RKO (cell line): ENCODE results near the gene CFAP61.
A peak's percentile ranks its signal among the peaks of the same experiment; 100 is the strongest.
"Not testable (repeated sequence)": the region's sequence is repeated elsewhere in the genome, so short reads cannot be mapped to it uniquely, and the experiment has no call there.

ENCODE experiments used
- DNase-seq: peaks from one replicate; pipeline ENCODE4 v3.0.0-alpha.2; 2016; ENCODE audit warnings: low spot score

The CFAP61 gene

DNA sequence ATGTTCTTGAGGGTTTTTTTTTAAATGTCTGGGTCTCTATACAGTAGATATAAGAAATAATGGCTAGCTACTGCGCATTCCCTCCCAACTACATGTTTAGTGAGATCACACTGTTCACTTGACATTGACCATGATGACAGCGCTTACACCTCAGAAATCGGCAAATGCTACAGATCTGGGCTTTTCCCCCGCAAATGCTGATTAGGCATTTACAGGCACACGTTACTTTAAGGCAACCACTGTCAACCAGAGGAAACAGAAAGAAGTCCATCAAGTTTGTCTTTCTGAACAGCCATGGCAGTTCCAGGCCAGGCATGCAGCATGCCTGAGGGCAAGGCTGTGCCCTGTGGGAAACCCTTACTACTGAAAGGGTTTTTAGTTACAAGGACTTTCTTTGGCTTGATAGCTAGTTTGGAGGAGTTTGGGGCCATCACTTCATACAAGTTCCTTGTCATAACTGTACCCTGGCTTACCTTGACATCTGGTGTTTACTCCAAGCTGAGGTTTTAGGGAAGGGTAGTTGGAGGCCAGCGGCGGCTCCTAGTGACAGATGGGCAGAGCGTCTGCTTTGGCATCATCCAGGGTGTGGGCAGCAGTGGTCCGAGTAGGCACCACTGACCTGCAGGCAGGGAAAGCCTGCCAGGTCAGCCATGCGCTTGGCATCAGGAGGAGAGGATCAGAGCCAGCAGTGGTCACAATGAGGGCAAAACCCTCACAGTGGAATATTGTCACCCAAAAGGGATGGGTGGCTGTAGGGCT is 43.0 kb downstream of the CFAP61 start:
- DNase-seq, result no peak

DNA sequence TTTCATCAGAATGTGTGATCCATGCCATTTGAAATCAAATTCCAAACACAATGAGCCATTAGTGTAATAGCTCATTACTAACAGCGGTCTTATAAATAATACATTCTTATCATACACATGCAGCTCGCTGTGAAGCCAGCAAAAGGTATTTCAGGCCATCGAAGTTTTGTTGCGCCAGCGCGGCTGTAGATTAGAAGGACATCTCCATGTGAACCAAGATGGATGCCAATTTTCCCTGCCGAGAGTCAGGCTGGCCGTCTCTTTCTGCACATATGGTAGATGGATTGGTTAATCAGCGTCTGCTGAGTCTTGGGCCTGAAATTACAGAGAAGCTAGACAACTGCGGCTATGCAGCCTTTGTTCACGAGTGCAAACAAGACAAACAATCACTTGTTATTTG is 44.1 kb downstream of the CFAP61 start:
- no peak for DNase-seq

DNA sequence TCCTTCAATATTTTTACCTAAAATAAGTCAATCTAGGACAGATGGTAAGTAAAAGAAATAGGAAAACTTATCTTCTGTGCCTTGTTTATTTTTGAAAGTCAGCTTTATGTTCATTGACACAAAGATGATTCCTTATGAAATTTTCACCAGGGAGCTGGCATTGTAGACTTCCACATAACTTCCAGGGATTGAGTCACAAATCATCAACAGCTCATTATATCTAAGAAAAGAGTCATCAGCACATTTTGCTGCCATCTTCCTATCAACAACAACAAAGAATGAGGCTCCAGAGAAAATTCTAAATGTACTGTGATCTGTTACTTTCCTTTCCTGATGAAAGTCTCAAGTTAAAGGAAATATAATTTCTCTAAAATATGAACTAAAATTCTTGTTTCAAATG is 48.5 kb downstream of the CFAP61 start:
- DNase-seq, result no peak

DNA sequence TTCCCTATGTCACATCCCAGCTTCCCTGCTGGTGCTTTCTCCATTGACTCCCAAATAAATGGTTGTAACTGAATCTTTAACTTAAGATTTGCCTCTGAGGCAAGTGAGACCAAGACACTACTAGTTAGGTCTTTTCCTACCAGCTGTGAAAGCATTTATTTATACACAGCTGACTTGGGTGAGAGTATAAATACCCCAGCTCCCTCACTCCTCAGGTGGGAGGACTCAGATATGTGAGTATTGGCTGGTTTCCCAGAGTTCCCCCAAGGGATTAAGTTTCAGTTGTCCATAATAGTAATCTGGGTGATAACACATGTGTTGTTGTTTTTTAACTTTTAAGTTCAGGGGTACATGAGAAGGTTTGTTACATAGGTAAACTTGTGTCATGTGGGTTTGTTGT is 49.8 kb downstream of the CFAP61 start:
- no peak for DNase-seq

DNA sequence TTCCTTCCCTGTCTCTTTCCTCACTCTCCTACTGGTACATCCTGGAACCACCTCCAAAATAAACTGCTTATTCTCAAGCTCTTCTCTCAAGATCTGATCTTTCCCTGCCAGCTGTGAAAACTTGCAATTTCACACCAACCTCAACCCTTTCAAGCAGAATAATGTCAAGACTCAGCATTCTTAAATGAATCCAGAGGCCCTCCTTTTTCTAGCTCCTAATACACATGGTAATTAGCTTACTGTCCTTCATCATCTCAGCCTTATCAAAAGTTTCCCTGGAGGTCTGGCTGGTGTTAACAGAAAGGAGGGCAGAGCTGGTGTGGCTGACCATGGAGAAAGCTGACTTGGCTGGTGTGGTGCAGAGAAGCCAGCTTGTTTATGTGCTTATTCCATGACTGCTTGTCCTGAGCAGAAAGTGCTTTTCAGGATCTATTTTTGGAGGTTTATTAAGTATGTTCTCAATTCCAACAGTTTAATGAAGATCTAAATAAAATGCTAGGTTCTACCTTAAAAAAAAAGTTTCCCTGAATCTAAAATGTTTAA is 50.5 kb downstream of the CFAP61 start:
- DNase-seq, result no peak

DNA sequence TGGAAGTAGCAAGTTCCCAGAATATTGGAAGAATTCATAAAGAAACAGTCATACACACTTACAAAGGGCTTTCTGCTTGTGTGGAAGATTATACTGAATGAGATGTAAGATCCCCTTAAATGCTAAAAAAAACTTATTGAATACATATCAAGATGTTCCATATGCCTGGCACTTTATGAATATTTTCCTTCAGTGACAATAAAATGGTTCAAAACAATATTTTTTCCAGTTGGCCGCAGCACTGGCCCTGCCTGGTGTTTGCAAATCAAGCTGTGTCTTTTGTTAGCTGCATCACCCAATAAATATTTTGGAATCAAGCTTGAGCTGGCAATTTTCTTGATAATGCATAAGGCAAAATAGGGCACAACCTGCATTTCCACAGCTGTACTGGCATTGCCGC is 51.2 kb downstream of the CFAP61 start:
- no peak for DNase-seq

DNA sequence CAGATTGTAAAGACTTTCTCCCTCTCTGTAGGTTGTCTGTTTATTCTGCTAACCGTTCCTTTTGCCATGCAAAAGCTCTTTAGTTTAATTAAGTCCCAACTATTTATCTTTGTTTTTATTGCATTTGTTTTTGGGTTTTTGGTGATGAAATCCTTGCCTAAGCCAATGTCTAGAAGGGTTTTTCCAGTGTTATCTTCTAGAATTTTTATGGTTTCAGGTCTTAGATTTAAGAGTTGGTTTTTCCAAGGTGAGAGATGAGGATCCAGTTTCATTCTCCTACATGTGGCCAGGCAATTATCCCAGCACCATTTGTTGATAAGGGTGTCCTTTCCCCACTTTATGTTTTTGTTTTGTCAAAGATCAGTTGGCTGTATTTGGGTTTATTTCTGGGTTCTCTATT is 70.9 kb downstream of the CFAP61 start:
- not testable (repeated sequence) for DNase-seq

DNA sequence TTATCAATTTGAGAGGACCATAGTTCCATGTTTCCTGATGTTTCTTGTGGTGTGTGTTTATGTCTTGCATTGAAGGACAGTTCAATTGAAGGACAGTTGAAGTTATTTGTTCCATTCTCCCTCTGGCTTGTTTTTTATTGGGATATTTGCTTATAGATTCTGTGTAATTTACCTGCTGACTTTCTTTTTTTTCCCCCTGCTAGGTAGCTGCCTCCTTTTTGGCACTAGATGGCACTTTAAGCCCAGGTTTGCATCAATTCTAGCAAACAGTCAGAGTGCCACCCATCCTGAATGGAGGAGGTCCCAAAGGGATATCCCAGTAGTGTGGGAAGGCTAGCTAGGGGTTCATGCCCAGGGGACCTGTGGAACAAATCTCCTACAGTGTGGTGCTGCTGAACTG is 78.1 kb downstream of the CFAP61 start:
- peak; percentile 48 for DNase-seq

DNA sequence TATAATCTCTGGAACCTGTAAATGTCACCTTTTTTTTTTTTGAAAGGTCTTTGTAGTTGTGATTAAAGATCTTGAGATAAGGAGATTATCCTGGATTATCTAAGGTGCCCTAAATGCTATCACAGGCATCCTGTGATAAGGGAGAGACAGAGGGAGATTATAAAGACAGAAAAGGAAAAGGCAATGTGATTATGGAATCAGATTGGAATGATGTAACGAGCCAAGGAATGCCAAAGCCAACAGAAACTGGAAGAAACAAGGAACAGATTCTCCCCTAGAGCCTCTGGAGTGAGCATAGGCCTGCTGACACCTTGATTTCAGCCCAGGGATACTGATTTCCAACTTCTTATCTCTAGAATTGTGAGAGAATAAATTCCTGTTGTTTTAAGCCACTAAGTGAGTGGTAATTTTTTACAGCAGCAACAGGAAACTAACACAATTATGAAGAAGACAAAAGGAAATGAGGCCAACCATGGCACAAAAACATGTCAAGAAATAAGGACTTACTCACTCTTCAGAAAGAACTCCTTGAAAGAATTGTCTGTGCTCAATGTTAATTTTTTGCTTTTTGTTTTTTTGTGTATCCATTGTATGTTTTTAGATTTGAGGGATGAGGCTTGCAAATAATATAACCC is 82.7 kb downstream of the CFAP61 start:
- DNase-seq, result no peak

DNA sequence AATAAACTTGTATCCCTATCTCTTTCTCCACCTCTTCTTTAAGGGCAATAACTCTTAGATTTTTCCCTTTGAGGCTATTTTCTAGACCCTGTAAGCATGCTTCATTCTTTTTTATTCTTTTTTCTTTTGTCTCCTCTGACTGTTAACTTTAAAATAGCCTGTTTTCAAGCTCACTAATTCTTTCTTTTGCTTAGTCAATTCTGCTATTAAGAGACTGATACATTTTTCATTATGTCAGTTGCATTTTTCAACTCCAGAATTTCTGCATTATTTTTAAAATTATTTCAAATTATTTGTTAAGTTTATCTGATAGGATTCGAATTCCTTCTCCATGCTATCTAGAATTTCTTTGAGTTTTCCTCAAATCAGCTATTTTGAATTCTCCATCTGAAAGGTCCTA is 84.0 kb downstream of the CFAP61 start:
- DNase-seq, result no peak

DNA sequence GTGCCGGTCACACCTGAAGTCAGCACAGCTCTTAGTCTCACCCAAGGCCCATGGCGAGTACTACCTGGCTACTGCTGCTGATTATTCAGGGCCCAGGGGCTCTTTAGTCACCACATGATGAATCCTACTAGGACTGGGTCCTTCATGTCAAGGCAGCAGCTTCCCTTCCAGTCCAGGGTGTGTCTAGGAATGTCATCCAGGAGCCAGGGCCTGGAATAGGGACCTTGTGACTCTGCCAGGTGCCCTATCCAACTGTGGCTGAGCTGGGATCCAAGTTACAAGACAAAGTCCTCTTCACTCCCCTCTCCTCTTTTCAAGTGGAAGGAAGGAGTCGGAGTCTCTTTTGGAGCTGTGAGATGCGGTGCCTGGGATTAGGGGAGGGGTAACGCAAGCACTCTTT is 85.5 kb downstream of the CFAP61 start:
- DNase-seq, result no peak

DNA sequence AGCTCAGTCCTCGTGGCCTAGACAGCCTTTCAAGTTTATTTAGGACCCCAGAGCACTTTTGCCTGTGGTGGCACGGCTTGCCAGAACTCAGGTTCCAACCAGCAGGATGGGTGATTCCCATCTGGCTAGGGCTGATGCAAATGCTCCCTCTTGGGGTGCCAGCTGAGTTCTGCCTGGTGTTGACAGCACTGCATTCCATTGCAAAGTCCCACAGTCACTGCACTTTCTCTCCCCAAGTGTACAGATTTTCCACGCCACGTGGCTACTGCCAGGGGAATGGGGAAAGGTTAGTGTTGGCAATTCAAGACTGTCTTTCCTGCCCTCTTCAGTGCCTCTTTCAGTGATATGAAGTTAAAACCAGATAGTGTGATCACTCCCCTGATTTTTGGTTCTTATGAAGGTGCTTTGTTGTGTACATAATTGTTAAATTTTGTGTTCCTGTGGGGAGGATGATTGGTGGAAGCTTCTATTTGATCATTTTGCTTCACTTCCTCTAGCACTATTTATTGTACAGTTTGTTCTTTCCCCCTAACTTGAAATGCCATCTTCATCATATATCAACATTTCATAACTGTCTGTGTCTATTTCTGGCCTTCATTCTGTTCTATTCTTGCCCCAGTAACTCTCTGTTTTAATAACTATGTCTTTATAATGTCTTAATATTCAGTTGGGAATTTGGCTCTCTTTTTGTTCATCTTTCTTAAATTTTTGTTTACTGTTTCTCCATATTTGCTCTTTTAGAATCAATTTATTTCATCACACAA is 86.2 kb downstream of the CFAP61 start:
- no peak for DNase-seq

DNA sequence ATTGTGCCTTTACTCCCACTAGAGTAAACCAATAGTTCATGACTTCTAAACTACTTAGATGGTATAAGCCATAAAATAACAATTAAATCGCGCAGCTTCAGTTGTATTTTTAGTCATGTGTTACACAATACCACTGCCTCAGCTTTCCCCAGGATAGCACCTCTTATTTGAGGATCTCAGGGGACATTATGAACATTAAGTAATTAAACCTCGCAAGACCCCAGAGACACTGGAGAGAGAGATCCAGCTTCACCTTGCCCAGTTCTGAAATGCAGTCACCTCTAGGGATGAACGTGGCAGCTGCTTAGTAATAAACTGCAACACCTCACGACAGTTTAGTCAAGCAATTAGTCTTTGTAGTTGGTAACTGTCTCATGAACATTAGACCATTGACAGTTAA is 87.1 kb downstream of the CFAP61 start:
- no peak for DNase-seq

DNA sequence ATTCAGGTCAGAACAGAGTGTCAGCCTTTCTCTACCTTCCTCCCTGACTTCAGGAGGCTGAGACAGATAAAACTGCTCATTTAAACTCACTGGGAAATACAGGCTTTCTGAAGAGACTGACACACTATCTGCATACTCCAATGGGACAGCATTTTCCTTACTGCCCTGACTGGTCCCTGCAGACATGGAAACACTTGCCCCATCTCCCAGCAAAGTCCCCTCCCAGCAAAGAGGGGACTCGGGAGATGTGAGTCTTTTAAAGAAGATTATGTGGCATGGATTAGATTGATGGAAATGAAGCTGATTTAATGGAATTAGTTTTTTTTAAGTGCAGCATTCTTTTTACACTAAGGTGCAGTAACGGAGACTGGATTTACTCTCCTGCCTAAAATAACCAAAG is 90.8 kb downstream of the CFAP61 start:
- DNase-seq, result no peak

DNA sequence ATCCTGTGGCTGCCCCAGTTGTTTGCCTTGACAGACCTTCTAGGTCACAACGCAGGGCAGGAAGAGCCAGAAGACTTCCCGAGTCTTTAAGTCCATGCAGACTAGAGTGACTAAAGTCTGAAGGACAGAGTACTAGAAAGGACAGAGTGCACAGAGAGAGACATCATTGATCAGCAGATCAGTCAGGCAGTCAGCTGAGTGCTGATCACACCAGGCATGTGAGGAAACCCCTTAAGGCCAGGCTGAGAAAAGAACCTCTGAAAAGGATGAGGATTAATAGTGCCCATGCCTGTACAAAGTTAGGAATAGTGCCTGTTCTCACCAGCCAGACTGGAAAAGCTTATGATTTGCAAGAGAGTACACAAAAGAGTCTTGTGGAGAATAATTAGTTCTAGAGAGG is 91.3 kb downstream of the CFAP61 start:
- no peak for DNase-seq

DNA sequence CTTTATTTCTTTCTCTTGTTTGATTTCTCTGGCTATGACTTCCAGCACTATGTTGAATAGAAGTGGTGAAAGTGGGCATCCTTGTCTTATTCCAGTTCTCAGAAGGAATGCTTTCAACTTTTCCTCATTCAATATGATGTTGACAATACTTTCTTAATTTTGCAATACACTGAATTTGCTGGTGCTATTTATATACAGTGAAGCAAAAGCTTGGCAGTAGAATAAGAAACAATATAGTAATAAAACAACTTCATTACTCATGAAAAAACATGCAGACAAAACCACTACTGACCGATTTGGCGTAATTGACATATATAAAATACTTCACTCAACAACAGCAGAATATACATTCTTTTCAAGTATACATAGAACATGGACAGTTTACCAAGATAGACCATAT is 96.4 kb downstream of the CFAP61 start:
- no peak for DNase-seq

DNA sequence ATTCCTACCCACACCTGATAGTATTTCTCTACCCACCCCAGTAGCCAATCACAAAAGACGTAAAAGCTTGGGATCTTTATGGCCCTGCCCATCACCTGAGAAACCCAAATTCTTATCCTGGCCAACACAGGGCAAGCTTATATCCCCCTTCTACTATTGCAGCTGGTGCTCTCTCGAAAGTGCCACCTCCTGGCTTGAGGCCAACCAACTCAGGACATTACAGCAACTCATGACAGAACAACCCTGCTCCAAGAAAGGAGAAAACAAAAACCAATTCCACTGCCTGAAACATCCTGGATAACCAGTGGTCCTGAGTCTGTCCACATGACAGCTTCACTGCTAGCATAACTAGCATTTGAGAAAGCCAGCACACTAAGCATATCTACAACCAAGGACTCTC is 97.9 kb downstream of the CFAP61 start:
- no peak for DNase-seq

DNA sequence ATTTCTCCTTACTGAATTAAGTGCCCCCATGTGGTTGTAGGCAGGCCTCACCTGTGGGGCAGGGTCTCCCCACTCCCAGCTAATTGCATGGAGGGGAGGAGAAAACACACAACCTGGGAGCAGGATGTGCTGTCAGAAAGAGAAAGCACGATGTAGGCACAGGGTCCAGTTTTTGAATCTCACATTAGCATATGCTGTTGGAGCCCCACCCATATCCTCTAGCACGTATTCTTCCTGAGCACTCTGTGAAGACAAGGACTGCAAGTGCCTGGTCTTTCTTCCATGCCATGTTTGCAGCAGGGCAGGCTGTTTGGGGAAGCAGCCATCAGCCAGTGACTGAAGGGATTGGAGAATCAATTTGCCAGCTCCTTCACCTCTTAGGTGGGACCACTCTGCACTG is 108.2 kb downstream of the CFAP61 start:
- no peak for DNase-seq

DNA sequence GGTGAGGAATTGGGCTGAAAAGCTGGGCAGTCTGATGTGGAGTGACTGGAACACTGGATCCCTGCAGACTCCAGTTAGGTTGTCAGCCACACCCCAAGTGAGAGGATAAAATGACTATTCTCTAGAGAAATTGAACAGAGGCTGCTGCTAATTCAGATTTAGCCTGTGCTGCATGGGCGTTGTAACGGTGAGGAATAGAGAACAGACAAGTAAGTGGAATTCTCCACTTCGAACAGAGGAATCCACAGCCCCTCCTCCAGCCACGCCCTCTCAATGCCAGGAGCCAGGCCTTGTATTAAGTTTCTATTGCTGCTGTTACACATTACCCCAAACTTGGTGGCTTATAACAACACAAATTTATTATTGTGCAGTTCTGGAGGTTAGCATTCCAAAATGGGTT is 109.3 kb downstream of the CFAP61 start:
- no peak for DNase-seq

DNA sequence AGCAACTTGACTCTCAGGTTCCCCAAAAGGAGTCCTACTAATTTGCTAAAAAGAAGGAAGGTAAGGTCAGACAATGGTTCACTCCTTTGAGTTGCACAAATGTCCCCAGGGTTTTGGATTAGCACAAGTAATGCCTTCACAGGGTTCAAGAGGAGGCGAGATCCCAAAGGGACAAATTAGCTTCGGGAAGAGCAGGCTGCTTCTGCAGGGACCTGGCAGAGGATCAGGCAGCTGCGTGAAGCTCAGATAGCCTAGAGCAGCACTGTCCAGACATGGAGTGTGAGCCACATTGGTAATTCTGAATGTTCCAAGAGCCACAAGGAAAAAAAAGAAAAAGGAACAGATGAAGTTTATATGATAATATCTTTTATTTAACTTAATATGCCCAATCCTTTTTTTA is 115.4 kb downstream of the CFAP61 start:
- DNase-seq, result no peak

DNA sequence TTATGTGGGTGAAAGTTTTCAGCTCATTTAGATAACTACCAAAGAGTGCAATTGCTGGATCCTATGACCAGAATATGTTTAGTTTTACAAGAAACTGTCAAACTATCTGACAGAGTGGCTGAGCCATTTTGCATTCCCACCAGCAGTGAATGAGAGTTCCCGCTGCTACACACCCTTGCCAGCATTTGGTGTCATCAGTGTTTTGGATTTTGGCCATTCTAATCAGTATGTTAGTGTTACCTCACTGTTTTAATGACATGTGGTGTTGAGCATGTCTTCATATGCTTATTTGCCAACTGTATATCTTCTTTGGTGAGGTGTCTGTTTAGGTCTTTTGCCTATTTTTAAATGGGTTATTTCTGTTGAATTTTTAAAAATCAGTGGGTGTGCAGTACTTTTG is 120.9 kb downstream of the CFAP61 start:
- no peak for DNase-seq

DNA sequence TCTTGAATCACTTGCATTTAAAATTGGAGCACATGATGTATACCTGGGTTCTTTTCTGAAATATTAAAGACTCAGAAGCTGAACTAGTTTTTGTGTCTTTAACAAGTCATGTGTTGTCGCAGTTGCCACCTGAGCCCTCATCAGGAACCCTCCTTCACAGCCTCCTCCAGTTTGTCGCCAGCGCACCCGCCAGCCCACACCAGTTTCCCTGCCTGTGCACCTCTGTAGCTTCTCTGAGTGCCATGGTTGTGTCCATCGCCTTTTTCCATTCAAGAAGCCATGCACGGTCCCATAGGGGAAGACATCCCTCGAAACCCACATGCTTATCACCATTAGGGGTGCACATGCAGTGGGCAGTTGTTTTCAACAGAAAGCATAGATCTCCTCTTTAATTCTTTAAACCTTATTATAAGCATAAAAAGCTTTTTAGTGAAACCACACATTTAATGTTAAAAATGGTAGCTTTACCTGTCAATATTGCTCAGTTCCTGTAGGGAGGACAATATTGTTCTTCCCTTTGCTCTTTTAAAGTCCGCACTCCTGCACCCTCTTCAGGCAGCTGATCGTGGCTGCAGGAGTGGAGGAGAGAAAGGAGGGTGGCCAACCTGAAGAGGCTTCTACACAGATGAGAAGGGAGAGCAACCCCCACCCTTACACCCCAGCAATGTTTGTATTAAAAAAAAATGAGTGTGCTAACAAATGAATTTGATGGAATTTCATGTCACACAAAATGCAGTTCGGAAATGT is 121.9 kb downstream of the CFAP61 start:
- DNase-seq, result no peak
